Stimulated activated CD4-positive, alpha-beta T cell treated with anti-CD3 and anti-CD28 coated beads, Interleukin-1b, Interleukin-23, amount 100 ng/mL, for 1 hour (primary cell): ENCODE results near the gene MYL2.

ENCODE experiments used
- DNase-seq, 2 donors: peaks; one replicate each; pipeline ENCODE4 v3.0.0-alpha.2; 2020; ENCODE audit warnings: low read depth in 2 of 2

Gene MYL2

GRCh38 chr12:110896559-110896958 lies 23.8 kb downstream of the MYL2 start:
- DNase-seq, result no peak

- DNase-seq, result no peak
Measured at GRCh38 chr12:110893956-110894355, 26.4 kb downstream of the MYL2 start.

GRCh38 chr12:110889361-110889760 lies 31.0 kb downstream of the MYL2 start:
- DNase-seq, result no peak

- no peak for DNase-seq
Measured at GRCh38 chr12:110888256-110888991, 32.0 kb downstream of the MYL2 start.

- no peak for DNase-seq
Measured at GRCh38 chr12:110885152-110885840, 35.1 kb downstream of the MYL2 start.

GRCh38 chr12:110883251-110883650 lies 37.1 kb downstream of the MYL2 start:
- DNase-seq, result no peak

- DNase-seq, result no peak
Measured at GRCh38 chr12:110880651-110881050, 39.7 kb downstream of the MYL2 start.

GRCh38 chr12:110874781-110875180 lies 45.6 kb downstream of the MYL2 start:
- no peak for DNase-seq

GRCh38 chr12:110874351-110874750 lies 46.0 kb downstream of the MYL2 start:
- DNase-seq, result no peak

- DNase-seq, result no peak
Measured at GRCh38 chr12:110872100-110872499, 48.3 kb downstream of the MYL2 start.

- no peak for DNase-seq
Measured at GRCh38 chr12:110869803-110870202, 50.6 kb downstream of the MYL2 start.

- DNase-seq, result no peak
Measured at GRCh38 chr12:110869026-110869425, 51.4 kb downstream of the MYL2 start.

GRCh38 chr12:110865521-110865920 lies 54.9 kb downstream of the MYL2 start:
- DNase-seq, result no peak

GRCh38 chr12:110863161-110863560 lies 57.2 kb downstream of the MYL2 start:
- no peak for DNase-seq

- no peak for DNase-seq
Measured at GRCh38 chr12:110862329-110862728, 58.0 kb downstream of the MYL2 start.

- DNase-seq, result no peak
Measured at GRCh38 chr12:110861729-110862128, 58.6 kb downstream of the MYL2 start.
